CMK (cell line): Measurements from ENCODE around the gene HEATR3.

Experiments used
- DNase-seq: peaks from one replicate; pipeline ENCODE4 v3.0.0-alpha.2; 2010; ENCODE audit warnings: low read depth

Gene HEATR3

DNA sequence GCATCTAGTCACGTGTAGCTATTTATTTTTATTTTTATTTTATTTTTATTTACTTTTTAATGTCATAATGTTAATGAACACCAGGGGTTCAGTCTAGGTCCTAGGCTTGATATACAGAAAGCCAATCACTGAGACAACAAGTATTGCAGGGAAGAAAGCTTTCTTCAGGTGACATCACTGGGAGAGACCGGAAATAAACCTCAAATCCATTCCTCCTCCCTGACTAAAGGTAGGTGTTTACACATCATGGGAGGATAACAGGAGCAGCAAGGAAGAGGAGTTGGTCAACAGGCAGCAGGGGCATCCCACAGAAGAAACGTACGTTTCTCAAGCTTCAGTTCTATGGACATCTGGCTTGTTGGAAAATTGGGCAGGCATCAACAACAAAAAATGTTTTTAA, 9.5 kb upstream of the HEATR3 start:
- DNase-seq, result no peak

DNA sequence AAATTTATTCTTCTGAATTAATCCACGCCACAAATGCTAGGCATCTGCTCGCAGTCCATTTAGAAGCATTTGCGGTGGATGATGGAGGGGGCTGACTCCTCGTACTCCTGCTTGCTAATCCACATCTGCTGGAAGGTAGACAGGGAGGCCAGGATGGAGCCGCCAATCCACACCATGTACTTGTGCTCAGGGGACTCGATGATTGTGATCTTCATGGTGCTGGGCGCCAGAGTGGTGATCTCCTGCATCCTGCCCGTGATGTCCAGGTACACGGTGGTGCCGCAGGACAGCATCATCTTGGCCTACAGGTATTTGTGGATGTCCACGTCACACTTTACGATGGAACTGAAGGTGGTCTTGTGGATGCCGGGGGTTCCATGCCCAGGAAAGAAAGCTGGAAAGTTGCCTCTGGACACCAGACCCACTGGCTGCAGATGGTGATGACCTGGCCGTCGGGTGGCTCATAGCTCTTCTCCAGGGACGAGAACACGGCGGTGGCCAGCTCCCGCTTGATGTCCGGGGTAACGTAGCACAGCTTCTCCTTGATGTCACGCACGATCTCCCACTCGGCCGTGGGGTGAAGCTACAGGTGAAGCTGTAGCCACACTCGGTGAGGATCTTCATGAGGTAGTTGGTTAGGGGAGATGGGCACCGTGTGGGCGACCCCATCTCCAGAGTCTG, 7.5 kb upstream of the HEATR3 start:
- DNase-seq, result no peak

DNA sequence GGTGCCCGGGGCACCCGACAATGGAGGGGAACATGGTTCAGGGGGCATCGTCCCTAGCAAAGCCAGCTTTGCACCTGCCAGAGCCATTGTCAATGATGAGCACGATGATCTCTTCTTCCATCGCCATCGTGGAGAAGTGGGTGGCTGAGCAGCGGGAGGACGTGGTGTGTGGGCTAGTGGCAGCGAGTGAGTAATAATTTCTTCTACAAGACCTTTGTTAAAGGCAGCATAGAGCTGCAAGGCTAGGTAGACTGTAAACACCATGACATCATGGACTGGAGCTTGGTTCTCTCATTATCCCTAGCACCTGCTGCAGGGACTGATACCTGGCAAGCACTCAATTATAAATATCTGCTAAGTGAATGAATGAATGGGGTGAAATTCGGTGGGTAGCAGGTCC, 6.7 kb upstream of the HEATR3 start:
- no peak for DNase-seq

DNA sequence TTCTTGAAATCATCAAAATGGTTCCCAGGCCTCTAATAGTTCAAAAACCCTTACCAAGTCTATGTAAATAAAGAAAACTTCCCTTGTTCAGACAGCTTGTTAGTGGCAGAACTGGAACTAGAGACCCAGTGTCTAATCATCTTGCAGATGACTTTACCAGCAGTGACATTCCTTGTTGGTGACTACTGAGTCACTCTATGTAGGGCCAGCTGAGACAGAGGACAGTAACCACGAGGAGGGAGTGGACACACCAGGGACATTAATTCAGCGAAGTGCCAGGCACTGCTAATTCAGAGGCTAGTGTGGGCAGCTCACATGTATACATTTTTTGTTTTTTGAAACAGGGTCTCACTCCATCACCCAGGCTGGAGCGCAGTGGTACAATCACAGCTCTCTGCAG, 6.1 kb upstream of the HEATR3 start:
- no peak for DNase-seq

DNA sequence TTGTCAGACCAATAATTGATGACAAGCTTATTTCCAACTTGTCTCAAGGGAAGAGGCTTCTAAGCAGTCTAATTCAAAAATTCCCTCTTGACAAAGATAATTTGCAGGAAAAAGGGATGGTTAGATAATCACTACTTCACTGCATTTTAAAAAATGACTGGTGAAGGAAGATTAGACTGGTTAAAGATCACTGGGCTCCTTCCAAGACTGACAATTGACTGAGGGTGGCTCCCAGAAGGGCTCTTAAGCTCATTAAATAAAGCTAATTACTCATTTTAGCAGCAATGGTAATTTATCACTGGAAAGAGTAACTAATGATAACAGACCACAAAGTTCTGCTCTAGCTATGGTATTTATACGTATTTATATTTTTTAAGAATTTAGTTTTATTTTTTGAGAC, 4.4 kb upstream of the HEATR3 start:
- DNase-seq, result no peak

DNA sequence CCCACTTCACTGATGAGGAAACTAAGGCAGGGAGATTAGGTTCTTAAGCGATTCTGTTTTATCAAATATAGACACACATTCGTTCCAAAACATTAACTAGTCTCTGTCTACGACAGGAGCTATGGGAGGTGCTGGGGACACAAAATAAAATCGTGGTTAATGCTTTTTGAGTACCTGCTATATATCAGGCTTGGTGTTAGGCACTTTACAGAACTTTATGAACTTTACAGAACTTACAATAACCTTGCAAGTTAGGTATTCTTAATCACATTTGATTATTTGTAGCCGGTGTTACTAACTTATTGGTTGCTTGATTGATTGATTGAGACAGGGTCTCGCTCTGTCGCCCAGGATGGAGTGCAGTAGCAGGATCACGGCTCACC, 538 bp upstream of the HEATR3 start:
- no peak for DNase-seq

DNA sequence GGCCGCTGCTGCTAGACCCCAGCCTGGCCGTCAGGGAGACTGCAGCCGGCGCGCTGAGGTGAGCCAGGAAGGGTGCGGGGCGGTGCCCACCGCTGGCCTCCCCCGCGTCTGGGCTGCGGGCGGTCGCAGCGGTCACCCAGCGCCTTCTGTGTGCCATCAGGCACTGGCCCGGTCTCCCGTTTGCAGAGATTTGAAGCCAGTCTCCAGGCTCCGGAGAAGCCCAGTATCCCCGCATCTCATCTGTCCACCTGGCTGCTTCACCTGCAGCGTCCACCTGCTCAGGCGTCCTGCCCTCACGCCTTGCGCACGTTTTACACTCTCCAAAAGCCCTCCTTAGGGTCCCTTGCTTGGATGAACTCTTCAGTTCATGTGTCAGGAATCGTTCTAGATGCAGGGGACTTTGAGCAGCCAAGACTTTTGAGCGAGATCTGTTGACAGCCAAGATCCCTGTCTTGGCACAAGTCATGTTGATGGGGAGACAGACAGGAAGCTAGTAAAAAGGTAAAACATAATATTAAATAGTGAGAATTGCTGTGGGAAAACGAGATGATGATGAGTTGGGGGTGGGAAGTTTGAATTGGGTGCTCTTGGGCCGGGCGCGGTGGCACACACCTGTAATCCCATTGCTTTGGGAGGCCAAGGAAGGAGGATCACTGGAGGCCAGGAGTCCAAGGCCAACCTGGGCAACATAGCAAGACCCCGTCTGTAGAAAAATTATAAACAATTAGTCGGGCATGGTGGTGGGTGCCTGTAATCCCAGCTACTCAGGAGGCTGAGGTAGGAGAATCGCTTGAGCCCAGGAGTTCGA, 916 bp downstream of the HEATR3 start:
- DNase-seq, result no peak

DNA sequence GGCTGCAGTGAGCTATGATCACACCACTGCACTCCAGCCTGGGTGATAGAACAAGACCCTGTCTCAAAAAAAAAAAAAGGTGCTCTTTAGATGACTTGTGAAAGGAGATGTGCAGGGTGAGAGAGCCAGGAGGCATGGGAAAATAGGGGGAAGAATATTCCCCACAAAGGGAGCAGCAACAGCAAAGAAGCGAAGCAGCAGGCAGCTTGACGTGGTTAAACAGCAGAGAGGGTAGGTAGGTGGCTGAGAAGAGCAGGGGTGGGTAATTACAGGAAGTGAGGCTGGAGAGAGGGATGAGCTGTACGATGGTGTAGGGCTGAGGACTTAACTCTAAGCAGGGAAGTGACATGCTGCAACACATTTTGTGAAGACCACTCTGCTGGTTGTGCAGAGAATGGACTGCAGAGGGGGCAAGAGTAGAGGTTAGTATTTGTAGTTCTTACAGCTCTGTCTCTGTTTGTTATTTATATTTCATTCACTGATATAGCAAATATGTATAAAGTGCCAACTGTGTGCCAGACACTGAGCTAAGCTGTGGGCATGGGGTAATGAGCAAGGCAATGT, 1.6 kb downstream of the HEATR3 start:
- DNase-seq, result peak; percentile 21

DNA sequence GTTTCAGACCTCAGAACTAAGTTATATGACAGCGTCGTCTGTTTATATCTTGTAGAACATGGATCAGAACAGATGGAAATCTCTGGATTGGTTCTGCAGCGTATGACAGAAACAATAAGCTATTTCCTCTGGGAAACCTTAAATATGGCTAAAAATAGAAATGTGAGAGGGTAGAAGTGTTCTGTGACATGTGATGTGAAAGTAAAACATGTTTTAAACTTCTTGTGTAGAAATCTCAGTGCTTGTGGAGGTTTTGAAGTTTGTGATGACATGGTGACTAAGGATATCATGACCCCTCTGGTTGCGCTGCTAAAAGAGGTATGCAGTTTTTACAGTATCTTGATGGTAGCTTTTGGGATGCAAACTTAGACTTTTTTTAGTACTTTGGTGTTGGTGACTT, 2.8 kb downstream of the HEATR3 start:
- DNase-seq, result no peak

DNA sequence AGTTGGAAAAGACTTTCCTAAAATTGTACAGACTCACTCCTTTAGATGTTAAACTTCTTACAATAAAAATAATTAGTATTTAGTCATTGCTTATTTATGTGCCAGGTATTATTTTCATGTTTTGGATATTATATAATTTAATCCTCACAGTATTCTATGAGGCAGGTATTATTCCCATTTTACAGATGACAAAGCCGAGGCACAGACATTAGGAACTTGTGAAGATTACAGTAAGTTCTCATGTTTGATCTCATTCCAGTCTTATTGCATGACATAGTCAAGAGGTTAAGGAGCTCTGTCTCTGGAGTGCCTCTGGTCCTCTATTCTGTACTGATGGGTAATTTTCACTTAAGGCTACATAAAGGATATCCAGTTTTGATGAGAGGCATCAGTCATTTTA, 3.3 kb downstream of the HEATR3 start:
- no peak for DNase-seq

DNA sequence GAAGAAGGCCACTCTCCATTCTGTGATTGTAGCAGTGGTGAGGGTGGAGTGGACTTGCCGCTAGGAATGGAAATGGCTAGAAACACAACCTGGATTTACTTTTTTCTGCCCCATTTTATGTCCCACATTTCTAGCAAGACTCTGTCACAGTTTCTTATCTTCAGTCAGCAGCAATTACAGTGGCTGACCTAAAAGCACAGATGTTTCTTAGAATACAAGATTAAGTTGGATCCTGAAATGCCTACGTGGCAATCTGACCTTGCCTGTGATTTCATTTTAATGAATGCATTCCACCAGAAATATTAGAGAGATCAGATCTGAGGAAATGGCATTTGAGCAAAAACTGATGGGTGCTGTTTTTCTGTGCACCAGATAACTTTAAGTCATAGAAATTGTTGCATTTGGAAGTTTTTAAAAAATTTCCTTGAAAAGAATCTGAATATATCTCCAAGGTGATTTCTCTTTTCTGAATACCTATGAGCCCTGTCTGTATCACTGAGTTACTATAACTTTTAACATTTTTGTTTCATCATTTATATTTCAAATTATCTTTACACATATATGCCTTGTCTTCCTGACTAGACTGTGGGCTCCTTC, 5.4 kb downstream of the HEATR3 start:
- DNase-seq, result peak; percentile 45

DNA sequence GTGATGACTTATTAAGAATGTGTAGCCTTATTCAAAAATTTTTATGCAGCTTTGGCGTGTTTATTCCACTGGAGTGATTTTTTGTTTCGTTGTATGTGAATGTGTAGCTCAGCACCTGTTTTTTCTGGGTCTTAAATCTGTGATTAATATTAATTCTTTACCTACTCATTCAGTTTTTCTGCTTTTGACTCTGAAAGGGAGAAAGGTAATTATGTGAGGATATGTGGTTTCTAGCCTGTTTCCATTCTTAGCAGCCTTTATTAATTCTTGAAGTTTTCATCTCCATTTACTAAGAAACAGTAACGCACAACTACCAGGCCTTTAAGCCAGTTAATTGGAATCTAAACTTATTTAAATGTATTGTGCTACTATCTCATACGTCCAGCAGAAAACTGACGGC, 7.0 kb downstream of the HEATR3 start:
- DNase-seq, result no peak

DNA sequence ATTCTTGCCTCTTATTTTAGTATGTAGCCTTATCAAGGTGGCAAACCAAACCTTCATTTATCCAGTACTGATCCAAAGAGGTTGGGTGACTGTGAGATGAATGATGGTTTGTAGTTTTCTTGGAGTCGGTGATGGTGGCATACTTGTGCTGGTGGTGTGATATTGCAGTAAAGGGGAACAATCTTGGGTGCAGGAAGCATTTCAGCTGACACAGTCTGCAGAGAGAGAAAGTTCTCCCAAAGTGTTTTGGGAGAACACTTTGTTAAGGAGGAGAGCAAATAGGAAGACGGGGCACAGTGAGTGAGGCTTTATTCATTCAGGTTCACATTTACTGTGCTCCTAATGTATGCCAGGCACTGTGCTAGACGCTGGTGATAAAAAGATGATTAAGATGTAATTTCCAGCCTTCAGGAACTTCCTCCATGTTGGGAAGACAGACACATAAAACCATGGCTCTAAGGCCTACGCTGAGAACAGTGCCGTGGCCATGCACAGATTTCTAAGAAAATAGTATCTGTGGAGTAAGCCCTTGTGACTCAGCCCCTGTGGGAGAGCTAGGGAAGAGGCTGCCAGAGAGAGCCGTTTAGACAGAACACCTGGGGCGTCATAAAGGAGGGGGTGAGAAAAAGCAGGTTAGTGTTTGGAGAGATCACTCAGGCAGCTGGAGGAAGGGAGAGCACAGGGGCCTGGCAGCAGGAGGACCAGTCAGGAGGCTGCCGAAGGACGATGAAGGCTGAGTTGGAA, 13.8 kb downstream of the HEATR3 start:
- DNase-seq, result no peak

DNA sequence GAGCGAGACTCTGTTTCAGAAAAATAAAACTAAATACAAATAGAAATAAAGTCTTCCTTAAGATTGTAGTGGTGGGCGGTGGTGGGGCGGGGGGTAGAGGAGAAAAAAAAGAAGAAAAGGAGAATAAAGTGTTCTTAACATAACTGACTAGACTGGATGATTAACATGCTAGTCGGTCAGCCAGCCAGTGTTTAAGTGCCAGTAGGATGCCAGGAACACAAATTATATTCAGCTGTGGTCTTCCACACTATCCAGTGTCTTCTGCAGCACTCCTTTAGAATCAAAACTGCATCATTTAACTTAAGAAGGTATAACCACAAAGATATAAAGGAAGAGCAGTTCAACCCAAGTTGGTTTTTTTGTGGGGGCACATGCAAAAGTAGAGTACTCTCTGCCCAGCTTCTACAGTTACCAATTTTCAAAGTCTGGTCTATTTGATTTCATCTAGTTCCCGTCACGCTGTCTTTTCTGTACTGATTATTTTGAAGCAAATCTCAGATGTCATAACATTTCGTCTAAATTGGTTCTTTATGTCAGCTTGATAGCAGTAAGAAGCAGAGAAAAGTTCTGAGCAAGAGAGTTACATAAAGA, 15.8 kb downstream of the HEATR3 start:
- no peak for DNase-seq

DNA sequence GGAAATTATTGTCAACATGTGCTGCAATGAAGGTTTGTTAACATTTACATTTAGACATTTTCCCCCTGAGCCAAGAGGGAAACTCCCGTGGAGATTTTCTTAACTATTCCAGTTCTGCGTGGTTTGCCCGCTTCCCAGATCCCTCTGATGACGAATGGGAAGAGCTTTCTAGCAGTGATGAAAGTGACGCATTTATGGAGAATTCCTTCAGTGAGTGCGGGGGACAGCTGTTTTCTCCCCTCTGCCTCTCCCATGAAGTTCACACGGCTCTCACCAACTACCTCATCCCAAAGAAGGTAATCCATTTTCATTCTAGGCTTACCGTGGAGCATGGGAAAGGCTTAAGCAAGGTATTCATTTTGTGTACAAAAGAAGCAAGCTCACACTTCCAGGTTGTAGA, 18.2 kb downstream of the HEATR3 start:
- DNase-seq, result no peak

DNA sequence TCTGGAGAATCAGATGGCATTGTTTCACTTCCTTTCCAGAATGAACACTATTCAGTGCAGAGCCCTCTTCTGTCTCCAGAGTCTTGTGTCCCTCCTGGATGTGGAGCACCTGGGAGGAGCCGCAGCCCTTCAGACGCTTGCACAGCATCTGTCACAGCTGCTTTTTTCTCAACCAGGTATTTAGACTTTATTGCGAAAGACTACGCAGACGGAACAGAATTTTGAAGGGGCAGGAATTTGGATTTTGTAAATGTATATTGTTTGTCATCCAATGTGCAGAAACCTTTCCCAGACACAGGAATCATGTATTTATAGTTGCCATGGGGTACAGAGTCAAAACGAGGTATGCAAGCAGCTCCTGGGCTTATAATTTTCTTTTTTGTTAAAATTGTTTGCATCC, 20.4 kb downstream of the HEATR3 start:
- no peak for DNase-seq

DNA sequence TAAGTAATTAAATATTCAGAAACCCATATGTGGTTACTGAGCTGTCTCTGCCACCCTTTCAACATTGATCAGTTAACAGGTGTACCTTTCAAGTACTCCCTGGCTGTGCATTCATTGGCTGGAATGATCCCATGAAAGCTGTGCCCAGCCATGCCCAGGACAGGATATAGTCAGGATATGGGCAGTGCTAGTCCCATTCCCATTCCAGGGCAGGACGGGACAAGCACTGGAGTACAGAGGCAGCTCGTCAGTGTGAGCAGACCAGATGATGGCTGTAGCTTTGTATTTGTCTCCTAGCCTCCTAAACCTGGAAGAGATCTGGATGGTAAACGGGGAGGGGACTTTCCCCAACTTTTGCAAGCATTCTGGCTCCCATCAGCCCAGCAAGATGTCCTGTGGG, 22.5 kb downstream of the HEATR3 start:
- DNase-seq, result no peak

DNA sequence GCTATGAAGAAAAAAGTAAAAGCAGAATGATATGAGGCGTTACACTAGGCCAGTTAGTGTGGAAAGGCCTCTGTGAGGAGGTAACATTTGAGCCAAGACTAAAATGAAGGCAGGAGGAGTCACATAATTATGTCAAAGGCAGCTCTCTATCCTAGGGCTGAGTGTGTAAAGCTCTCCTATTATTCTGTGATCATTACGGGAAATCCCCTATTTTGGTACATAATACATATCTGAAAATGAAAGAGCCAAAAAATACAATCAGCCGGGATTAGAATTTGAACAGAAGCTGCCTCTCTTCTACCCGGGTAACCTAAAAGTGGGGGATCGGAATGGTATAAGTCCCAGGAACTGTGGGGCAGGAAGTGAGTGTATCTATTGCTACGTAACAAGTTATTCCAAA, 27.1 kb downstream of the HEATR3 start:
- DNase-seq, result no peak

DNA sequence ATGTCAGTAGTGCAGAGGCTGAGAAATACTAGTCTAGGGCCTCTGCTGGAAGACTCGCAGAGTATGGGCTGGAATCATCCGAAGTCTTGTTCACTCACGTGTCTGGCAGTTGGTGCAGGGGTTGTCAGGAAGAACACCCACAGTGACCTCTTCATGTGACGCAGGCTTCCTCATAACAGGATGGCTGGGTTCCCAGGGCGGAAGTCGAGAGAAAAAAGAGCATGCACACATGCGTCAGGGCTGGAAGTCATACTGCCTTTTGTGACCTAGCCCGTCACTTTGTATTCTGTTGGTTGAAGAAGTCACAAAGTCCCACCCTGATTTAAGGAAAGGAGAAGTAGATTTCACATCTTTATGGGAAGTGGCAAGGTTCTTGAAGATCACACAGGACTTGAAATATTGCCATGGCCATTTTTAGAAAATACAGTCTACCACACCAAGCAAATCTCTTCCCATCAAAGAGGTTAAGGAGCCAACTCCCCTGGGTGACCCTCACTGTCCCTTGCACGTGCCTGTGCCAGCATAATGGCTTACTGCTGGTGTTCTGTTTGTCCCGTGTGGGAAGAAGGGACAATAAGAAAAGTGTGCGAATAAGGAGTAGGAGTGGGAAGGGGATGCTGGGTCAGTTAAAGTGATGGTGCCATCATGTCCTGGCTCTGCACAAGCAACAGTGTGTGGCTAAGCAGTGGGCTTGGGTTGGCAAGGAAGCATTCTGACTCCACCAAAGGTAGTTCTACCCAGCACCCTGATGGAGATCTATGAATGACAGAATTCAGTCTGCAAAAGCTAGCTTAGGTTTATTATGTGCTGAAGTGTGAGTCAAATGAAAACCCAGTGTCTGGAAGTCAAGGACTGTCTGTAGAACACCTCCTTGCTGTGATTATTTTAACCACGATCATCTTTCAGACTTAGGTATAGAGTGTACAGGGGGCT, 28.1 kb downstream of the HEATR3 start:
- DNase-seq, result no peak

DNA sequence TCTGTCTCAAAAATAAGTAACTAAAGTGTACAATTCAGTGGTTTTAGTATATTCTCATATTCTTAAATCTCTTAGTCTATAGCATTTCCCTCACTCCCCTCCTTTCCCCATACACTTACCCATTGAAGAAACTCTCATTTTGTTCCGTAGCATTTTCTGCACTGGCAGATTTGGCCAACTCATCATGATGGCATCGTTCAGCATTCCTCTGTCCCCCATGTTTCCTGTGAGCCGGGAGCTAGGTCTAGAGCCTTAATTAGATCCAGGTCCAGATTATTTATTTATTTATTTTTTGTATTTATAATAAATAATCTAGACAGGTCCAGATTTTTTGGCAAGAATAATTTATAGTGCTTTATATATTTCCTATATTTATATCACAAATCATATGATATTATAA, 31.0 kb downstream of the HEATR3 start:
- no peak for DNase-seq
